Cardiac muscle cell (in vitro differentiated cells and primary cell): ENCODE data around the gene DAPK1. TPM values are rescaled to one million over a fixed set of nuclear protein-coding genes. Genes with fewer than 3 reads are reported as not detected.

Experiments used
- DNase-seq, 2 donors: peaks; one replicate each; pipeline versions ENCODE4 v3.0.0 to v3.0.0-alpha.2; 2010 to 2017; ENCODE audit warnings: low read depth in 1 of 2, low spot score in 1 of 2
- H3K27ac ChIP-seq: fragments of 200-600 bp; sonication (generic); 2 replicates; pipeline ENCODE4 v1.5.1; 2016
- H3K27me3 ChIP-seq: fragments of 200-600 bp; sonication (generic); 2 replicates; pipeline ENCODE4 v1.6.0; 2016; ENCODE audit warnings: control low read depth
- H3K36me3 ChIP-seq: fragments of 200-600 bp; sonication (generic); 2 replicates; pipeline ENCODE4 v1.5.1; 2016; ENCODE audit warnings: control low read depth
- H3K4me1 ChIP-seq: fragments of 200-600 bp; sonication (generic); 2 replicates; pipeline ENCODE4 v1.8.1; 2017; ENCODE audit warnings: low read depth, mild to moderate bottlenecking, mixed run types
- H3K4me3 ChIP-seq: fragments of 200-600 bp; sonication (generic); 2 replicates; pipeline ENCODE4 v1.5.1; 2016; ENCODE audit warnings: mild to moderate bottlenecking
- H3K9me3 ChIP-seq: fragments of 200-600 bp; sonication (generic); 2 replicates; pipeline ENCODE4 v1.5.1; 2017; ENCODE audit warnings: low read depth, mild to moderate bottlenecking, control low read depth
- polyA plus RNA-seq: library from polyadenylated mRNA; unstranded; fragments of >200 nt; fragmentation: Nextera tagmentation; extraction: Ambion mirVana; gene quantifications from 2 replicates; pipeline ENCODE4 v1.2.1, GENCODE V29; 2016
- total RNA-seq: library from RNA; depleted of rRNA; stranded (reverse); fragments of >200 nt; gene quantifications from 2 replicates; pipeline ENCODE4 v1.2.3, GENCODE V29; 2016
- TF ChIP-seq, protein P1 (sequence below): IDR thresholded peaks from 2 replicates; pipeline ENCODE4 v1.5.1; 2012; ENCODE audit warnings: low read depth, mild to moderate bottlenecking, low read length

Gene DAPK1
- total and polyA plus RNA-seq, 2 experiments from 2014 or later: 21.0 to 39.6 TPM

DNA sequence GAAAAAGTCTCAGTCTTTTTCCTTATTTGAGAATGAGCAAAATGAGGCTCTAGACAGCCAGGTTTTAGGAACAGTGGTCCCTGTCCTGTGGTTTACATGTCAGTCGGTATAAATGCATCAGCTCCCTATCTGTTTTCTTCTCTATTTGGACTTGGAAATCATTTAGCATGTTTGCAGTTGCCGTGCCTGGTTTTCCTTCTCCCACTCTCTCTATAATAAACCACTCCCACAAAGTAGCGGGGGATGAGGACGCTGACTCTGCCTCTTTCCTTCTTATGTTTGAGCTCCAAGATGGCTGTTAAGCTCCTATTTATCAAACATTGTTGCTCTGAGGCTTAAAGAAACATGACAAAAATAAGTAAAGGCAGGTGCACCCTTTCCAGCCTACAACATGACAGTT, 171.1 kb downstream of the DAPK1 start:
- Histone ChIP-seq H3K36me3 (no peaks in the 10 kb centered on the region), H3K27me3 (no peaks in the 10 kb centered on the region), H3K27ac (no peak overlapping the region), H3K4me3 (no peak overlapping the region), H3K9me3 (no peaks in the 10 kb centered on the region), H3K4me1 (no peaks in the 10 kb centered on the region)
- no peak for DNase-seq
- TF ChIP-seq, protein P1, sequence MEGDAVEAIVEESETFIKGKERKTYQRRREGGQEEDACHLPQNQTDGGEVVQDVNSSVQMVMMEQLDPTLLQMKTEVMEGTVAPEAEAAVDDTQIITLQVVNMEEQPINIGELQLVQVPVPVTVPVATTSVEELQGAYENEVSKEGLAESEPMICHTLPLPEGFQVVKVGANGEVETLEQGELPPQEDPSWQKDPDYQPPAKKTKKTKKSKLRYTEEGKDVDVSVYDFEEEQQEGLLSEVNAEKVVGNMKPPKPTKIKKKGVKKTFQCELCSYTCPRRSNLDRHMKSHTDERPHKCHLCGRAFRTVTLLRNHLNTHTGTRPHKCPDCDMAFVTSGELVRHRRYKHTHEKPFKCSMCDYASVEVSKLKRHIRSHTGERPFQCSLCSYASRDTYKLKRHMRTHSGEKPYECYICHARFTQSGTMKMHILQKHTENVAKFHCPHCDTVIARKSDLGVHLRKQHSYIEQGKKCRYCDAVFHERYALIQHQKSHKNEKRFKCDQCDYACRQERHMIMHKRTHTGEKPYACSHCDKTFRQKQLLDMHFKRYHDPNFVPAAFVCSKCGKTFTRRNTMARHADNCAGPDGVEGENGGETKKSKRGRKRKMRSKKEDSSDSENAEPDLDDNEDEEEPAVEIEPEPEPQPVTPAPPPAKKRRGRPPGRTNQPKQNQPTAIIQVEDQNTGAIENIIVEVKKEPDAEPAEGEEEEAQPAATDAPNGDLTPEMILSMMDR: no peak

- no peak for DNase-seq
- TF ChIP-seq, protein P1: no peak
- H3K27ac ChIP-seq: no peak overlapping the region
Observed at GRCh38 chr9:87670572-87671264, 173.1 kb downstream of the DAPK1 start.

GRCh38 chr9:87671478-87671877, 173.8 kb downstream of the DAPK1 start:
- TF ChIP-seq, protein P1: no peak
- Histone ChIP-seq H3K36me3 (no peaks in the 10 kb centered on the region), H3K9me3 (no peaks in the 10 kb centered on the region), H3K27me3 (no peaks in the 10 kb centered on the region), H3K4me1 (no peaks in the 10 kb centered on the region), H3K4me3 (no peak overlapping the region), H3K27ac (no peak overlapping the region)
- no peak for DNase-seq

More at GRCh38 chr9:87670572-87671264, 173.1 kb downstream of the DAPK1 start:
- H3K4me3 ChIP-seq: no peak overlapping the region
- no peaks in the 10 kb centered on the region for H3K4me1 ChIP-seq
- H3K9me3 ChIP-seq: no peaks in the 10 kb centered on the region
- no peaks in the 10 kb centered on the region for H3K36me3 ChIP-seq
- no peaks in the 10 kb centered on the region for H3K27me3 ChIP-seq

GRCh38 chr9:87671925-87672324, 174.3 kb downstream of the DAPK1 start:
- TF ChIP-seq, protein P1: no peak
- Histone ChIP-seq H3K27ac (no peak overlapping the region), H3K4me3 (no peak overlapping the region), H3K27me3 (no peaks in the 10 kb centered on the region), H3K4me1 (no peaks in the 10 kb centered on the region), H3K9me3 (no peaks in the 10 kb centered on the region), H3K36me3 (no peaks in the 10 kb centered on the region)
- no peak for DNase-seq

DNA sequence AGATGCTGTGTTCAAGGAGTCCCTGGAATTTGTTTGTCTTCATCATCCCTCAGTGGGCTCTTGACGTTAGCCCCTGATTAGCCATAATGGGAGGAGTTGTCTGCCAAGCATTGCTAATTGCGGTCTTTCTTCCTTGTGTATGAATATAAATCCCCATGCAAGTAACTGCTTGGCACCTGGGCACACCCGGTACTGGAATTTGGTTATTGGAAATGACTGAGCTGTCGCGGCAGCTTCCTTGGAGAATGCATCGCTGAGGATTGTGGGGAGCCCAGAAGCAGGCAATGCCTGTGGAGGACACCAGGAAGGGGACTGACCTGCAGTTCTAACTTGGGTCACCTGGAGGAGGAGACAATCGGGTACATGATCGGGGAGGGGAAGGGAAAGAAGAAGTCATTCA, 174.9 kb downstream of the DAPK1 start:
- Histone ChIP-seq H3K4me1 (no peaks in the 10 kb centered on the region), H3K27me3 (no peaks in the 10 kb centered on the region), H3K9me3 (no peaks in the 10 kb centered on the region), H3K4me3 (no peak overlapping the region), H3K27ac (no peak overlapping the region), H3K36me3 (no peaks in the 10 kb centered on the region)
- TF ChIP-seq, protein P1: no peak
- DNase-seq: no peak
